HG02852 (cell line): ENCODE results near the gene RNGTT.
"Not testable (repeated sequence)": the region's sequence is repeated elsewhere in the genome, so short reads cannot be mapped to it uniquely, and the experiment has no call there.

Experiments used
- ATAC-seq: cut with Tn5 transposase; IDR thresholded peaks from one replicate; pipeline ENCODE4 v1.9.1; 2021; ENCODE audit warnings: mild to moderate bottlenecking, moderate library complexity; ENCODE audit not compliant: unreplicated experiment

The RNGTT gene

DNA sequence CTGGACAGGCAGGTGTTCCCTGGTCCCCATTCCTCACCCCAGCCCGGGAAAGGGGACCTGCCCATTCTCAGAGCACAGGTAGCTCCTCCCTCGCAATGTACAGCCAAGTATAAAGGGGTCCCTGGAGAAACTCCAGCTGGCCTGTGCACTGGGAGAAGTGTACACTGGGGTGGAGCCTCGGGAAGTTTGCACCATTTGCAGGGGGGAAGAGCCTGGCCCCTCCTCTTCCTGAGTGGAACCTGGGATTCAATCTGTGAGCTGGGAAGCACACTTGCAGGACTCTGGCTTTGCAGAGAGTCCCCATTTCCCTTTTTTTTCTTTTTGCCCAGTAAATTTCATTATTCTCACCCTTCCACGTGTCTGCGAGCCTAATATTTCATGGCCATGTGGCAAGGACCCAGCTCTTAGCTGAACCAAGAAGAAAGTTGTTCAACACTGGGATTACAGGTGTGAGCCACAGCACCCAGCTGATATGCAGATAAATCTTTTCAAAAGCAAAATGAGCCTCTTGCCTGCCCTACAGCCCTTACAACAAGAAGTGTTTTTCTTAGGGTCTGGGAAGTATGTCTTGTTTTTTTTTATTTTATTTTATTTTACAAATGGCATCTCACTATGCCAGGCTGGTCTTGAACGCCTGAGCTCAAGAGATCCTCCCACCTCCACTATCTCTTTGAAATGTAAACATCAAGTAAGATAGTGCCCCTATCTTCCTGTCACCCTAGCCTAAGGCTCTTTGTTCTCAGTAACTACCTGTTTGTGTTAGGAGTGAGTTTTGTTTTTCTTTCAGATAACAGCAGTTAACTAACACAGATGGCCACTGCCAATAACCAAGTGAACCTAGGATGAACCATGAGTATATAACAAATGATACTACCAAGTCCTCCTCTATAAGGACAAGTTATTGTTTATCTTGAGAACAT, 9.3 kb upstream of the RNGTT start:
- ATAC-seq: no peak

DNA sequence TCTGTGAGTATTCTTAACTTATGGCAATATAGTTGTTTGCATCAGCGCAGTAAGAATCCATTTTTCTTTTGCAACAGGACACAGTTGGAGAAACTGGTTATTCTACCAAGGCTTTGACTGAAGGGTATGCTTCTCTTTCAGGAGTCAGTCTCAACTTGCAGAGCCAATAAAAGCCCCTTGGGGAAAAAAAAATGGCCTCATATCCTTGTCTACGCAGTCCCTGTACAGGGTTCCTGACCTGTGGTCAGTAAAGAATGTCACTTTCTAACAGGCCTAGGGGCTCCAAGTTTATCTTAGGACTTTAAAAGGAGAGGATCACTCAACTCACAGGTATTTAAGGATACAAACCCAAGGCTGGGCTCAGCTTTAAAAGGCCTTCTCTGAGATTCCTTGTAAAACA, 6.9 kb upstream of the RNGTT start:
- ATAC-seq: no peak

DNA sequence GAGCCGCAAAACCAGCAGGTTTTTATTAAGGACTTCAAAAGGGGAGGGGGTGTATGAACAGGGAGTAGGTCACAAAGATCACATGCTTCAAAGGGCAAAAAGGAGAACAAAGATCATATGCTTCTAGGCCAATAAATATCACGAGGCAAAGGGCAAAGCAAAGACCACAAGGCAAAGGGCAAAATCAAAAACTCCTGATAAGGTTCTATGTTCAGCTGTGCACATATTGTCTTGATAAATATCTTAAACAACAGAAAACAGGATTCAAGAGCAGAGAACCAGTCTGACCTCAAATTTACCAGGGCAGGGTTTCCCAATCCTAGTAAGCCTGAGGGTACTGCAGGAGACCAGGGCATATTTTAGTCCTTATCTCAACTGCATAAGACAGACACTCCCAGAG, 5.8 kb upstream of the RNGTT start:
- ATAC-seq: not testable (repeated sequence)

GRCh38 chr6:88967891-88968290, 4.5 kb upstream of the RNGTT start:
- ATAC-seq: no peak

- no peak for ATAC-seq
Observed at GRCh38 chr6:88965691-88966090, 2.3 kb upstream of the RNGTT start.

DNA sequence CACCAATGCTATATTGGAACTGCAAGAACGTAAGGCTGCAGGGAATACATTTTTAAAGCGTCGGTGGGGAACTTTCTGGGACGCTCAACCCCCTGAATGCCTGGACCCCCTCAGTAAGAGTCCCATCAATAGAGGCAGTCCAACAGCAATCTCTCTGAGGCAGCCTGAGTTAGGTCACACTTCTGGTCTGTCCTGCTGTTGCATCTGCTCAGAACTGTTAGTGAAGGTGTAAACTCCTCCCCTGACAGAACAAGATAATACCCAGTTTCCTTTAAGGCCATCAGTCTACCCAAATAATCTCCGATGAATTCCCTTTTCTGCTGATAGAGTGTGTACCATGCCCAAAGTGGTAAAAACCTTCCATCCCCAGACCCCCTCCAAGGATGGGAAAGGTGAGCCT, 1.1 kb upstream of the RNGTT start:
- ATAC-seq: no peak

- no peak for ATAC-seq
Observed at GRCh38 chr6:88958842-88959241, 4.6 kb downstream of the RNGTT start.

DNA sequence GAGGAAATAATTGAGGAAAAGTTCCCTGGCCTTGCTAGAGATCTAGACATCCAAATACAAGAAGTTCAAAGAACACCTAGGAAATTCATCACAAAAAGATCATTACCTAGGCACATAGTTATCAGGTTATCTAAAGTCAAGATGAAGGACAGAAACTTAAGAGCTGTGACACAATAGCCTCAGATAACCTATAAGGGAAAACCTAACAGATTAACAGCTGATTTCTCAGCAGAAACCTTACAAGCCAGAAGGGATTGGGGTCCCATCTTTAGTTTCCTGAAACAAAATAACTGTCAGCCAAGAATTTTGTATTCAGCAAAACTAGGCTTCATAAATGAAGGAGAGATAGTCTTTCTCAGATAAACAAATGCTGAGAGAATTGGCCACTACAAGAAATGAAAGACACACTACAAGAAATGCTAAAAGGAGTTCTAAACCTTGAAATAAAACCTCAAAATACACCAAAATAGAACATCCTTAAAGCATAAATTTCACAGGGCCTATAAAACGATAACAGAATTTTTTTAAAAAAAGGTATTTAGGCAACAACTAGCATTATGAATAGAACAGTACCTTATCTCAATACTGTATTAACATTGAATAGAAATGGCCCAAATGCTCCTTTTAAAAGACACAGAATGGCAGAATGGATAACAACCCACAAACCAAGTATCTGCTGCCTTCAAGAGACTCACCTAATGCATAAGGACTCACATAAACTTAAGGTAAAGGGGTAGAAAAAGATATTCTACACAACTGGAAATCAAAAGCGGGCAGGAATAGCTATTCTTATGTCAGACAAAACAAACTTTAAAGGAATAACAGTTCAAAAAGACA, 9.7 kb downstream of the RNGTT start:
- no peak for ATAC-seq

GRCh38 chr6:88952065-88952704, 11.2 kb downstream of the RNGTT start:
- no peak for ATAC-seq

DNA sequence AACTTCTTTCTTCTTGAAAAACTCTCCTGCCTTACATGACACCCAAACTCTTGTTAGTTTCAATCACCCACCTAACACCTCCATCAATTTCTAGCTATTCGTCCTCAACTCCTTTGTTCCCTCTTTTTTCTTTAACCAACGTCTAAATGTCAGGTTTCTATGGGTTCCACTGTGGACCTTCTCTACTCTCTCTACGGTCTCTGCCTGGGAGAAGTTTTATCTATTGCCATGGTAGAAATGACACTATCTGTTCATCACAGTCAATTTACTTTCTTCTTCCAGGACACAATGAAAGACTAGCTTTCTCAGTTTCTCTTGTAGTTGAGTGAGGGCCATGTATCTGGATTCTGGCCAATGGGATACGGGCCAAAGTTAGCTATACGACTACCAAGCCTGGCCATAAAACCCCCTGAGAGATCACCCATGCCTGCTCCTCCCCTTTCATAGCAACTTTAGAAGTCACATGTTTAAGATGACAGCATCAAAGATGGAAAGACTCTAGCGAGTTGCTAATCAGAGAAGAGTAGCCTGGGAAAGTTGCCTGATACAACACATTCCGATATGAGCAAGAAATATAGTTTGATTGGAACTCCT, 17.9 kb downstream of the RNGTT start:
- no peak for ATAC-seq

DNA sequence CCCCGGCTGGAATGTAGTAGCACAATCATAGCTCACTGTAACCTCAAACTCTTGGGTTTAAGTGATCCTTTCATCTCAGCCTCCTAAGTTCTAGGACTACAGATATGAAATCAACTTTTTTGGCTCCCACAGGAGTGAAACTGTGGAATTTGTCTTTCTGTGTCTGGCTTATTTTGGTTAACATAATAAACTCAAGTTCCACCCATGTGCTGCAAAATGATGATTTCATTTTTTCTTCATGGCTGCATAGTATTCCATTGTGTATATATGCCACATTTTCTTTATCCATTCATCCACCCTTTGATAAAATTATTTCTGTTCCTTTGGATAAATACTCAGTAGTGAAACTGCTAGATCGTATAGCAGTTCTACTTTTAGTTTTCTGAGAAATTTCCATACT, 29.9 kb downstream of the RNGTT start:
- no peak for ATAC-seq

DNA sequence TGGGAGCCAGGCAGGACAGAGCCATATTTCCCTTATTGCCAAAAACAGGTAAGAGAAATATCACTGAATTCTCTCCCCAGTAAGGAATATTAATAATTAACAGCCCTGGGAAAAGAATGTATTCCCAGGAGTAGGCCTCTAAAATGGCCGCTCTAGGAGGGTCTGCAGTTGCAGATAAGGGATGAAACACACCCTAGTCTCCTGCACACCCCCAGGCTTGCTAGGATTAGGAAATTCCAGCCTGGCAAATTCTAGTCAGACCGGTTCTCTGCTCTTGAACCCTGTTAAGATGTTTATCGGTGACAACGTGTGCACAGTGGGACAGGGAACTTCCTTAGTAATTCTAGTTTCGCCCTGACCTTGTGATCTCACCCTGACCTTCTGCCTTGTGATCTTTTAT, 31.4 kb downstream of the RNGTT start:
- ATAC-seq: not testable (repeated sequence)

GRCh38 chr6:88922775-88923548, 40.5 kb downstream of the RNGTT start:
- no peak for ATAC-seq

- ATAC-seq: no peak
Observed at GRCh38 chr6:88921734-88922133, 41.7 kb downstream of the RNGTT start.

- ATAC-seq: no peak
Observed at GRCh38 chr6:88920774-88921733, 42.4 kb downstream of the RNGTT start.

GRCh38 chr6:88920088-88920487, 43.3 kb downstream of the RNGTT start:
- ATAC-seq: no peak

DNA sequence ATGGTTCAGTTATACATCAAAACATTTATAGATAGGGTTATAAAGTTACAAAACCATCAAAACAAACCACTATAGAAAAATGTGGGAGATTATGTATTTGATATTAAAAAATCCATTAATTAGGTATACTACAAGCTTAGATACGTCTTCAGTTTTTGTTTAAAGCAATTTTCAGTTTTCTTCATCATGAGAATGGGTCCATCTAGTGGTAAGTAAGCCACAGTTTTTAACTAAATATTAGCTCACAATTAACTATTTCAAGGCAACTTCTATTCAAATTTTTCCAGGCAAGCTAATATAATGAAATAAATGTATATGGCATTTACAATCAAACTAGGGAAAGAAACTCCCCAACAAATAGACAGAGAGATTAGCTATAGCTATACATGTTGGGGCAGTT, 44.4 kb downstream of the RNGTT start:
- no peak for ATAC-seq

DNA sequence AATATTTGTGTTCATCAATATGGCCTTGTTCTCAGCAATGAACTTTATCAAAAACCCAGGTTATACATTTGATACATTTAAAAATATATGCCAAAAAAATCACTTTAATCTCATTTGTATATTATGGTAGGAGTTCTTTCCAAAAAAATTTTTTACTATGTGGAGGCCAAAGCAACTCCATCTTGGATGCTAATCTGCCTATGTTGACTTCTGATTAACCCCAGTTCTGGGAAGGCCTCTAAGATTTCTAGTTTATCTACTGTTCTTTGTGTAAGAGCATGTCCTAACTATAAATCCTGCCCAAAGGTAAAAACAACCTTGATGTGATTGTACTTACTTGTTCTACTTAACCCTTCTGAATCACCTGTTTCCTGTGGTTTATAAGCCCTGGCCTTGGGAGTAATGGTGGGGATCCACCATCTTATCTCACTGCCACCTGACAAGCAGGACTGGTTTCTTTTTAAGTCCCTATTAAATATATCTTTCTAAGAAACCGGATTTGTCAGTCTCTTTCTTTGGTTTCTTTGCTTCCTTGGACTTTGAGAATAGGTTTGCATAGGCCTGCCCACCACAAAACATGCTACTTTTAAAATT, 46.7 kb downstream of the RNGTT start:
- ATAC-seq: no peak
